PC-3 (cell line): Measurements from ENCODE around the gene OR52I2.

Source experiments
- EZH2 ChIP-seq: fragments of 300-600 bp; sonication (generic); IDR thresholded peaks from one replicate; pipeline ENCODE4 v1.6.1; 2017; ENCODE audit warnings: antibody characterized with exemption, mild to moderate bottlenecking, low read length; ENCODE audit not compliant: unreplicated experiment
- EZH2phosphoT487 ChIP-seq: fragments of 300-600 bp; sonication (generic); IDR thresholded peaks from 2 replicates; pipeline ENCODE4 v1.6.1; 2018; ENCODE audit warnings: mild to moderate bottlenecking, antibody characterized with exemption, low read length, borderline replicate concordance
- TF ChIP-seq, protein P1 (sequence below): fragments of 300-600 bp; sonication (generic); conservative IDR thresholded peaks from 2 replicates; pipeline ENCODE4 v1.5.1; 2017; ENCODE audit warnings: antibody characterized with exemption, low read depth, mild to moderate bottlenecking, low read length

DNA sequence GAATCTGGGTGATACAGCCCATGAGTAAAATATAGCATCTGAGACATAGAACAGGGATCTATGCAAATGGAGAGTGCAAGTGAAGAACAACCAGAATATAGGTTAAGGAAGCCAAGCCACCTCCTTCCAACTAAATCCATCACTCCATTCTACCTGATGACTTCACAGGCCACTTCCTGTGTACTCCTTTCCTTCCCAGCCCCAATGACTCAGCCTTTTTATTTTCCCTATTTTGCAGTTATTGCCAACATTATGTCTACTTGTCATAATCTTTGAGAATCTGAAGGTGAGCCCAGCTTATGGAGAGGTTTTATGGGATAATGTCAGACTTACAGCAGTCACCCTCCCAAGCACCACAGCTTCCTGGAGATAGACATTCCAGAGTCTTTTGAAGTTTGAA is 38.0 kb upstream of the OR52I2 start:
- TF ChIP-seq, protein P1, sequence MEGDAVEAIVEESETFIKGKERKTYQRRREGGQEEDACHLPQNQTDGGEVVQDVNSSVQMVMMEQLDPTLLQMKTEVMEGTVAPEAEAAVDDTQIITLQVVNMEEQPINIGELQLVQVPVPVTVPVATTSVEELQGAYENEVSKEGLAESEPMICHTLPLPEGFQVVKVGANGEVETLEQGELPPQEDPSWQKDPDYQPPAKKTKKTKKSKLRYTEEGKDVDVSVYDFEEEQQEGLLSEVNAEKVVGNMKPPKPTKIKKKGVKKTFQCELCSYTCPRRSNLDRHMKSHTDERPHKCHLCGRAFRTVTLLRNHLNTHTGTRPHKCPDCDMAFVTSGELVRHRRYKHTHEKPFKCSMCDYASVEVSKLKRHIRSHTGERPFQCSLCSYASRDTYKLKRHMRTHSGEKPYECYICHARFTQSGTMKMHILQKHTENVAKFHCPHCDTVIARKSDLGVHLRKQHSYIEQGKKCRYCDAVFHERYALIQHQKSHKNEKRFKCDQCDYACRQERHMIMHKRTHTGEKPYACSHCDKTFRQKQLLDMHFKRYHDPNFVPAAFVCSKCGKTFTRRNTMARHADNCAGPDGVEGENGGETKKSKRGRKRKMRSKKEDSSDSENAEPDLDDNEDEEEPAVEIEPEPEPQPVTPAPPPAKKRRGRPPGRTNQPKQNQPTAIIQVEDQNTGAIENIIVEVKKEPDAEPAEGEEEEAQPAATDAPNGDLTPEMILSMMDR, result no peak
- TF ChIP-seq EZH2 (no peak), EZH2phosphoT487 (no peak)
